GM21717 (cell line): ENCODE data around the gene FAM3A.
A peak's percentile ranks its signal among the peaks of the same experiment; 100 is the strongest.
"Not testable (repeated sequence)": the region's sequence is repeated elsewhere in the genome, so short reads cannot be mapped to it uniquely, and the experiment has no call there.

Source experiments
- ATAC-seq: cut with Tn5 transposase; IDR thresholded peaks from one replicate; pipeline ENCODE4 v1.9.1; 2021; ENCODE audit warnings: mild to moderate bottlenecking, moderate library complexity; ENCODE audit not compliant: unreplicated experiment

FAM3A gene

GRCh38 chrX:154505734-154506133, 10.3 kb downstream of the FAM3A start:
- no peak for ATAC-seq

GRCh38 chrX:154502989-154503388, 13.0 kb downstream of the FAM3A start:
- no peak for ATAC-seq

GRCh38 chrX:154502098-154502497, 13.9 kb downstream of the FAM3A start:
- no peak for ATAC-seq

GRCh38 chrX:154501423-154501822, 14.6 kb downstream of the FAM3A start:
- ATAC-seq: not testable (repeated sequence)

GRCh38 chrX:154496591-154497137, 19.4 kb downstream of the FAM3A start:
- ATAC-seq: not testable (repeated sequence)

- ATAC-seq: no peak
Observed at GRCh38 chrX:154495472-154495922, 20.5 kb downstream of the FAM3A start.

- no peak for ATAC-seq
Observed at GRCh38 chrX:154494715-154495114, 21.3 kb downstream of the FAM3A start.

- ATAC-seq: peak; percentile 76
Observed at GRCh38 chrX:154490414-154491083, 25.5 kb downstream of the FAM3A start, which contains the start of gene SLC10A3. Gene SLC10A3 (minus strand): TSS chrX:154490629. CDS start chrX:154488940, 1,689 bp downstream.

GRCh38 chrX:154490021-154490413, 26.0 kb downstream of the FAM3A start:
- ATAC-seq: peak; percentile 26

GRCh38 chrX:154489182-154489581, 26.9 kb downstream of the FAM3A start:
- ATAC-seq: no peak

- ATAC-seq: no peak
Observed at GRCh38 chrX:154488336-154489075, 27.5 kb downstream of the FAM3A start.

- no peak for ATAC-seq
Observed at GRCh38 chrX:154487518-154488290, 28.3 kb downstream of the FAM3A start.

GRCh38 chrX:154486396-154487207, 29.4 kb downstream of the FAM3A start, which contains the start of gene UBL4A:
Gene UBL4A (minus strand): TSS chrX:154486615. CDS start chrX:154486584, 31 bp downstream.
- ATAC-seq: no peak

- no peak for ATAC-seq
Observed at GRCh38 chrX:154486052-154486395, 30.0 kb downstream of the FAM3A start.

GRCh38 chrX:154485150-154486051, 30.6 kb downstream of the FAM3A start:
- ATAC-seq: no peak

- no peak for ATAC-seq
Observed at GRCh38 chrX:154484255-154485149, 31.5 kb downstream of the FAM3A start.

- ATAC-seq: no peak
Observed at GRCh38 chrX:154483325-154483724, 32.7 kb downstream of the FAM3A start.

- no peak for ATAC-seq
Observed at GRCh38 chrX:154482786-154483185, 33.2 kb downstream of the FAM3A start.
